ENCODE data around the gene YJU2. TPM values are rescaled to one million over a fixed set of nuclear protein-coding genes. Genes with fewer than 3 reads are reported as not detected.
"Not testable (repeated sequence)": the region's sequence is repeated elsewhere in the genome, so short reads cannot be mapped to it uniquely, and the experiment has no call there.

YJU2 gene
- total RNA-seq = 8.3 TPM
- long read RNA-seq, partial matches to known transcripts = 1 of 6 reads
- long read RNA-seq, other reads (novel, unspliced or antisense) = 1 of 6 reads

DNA sequence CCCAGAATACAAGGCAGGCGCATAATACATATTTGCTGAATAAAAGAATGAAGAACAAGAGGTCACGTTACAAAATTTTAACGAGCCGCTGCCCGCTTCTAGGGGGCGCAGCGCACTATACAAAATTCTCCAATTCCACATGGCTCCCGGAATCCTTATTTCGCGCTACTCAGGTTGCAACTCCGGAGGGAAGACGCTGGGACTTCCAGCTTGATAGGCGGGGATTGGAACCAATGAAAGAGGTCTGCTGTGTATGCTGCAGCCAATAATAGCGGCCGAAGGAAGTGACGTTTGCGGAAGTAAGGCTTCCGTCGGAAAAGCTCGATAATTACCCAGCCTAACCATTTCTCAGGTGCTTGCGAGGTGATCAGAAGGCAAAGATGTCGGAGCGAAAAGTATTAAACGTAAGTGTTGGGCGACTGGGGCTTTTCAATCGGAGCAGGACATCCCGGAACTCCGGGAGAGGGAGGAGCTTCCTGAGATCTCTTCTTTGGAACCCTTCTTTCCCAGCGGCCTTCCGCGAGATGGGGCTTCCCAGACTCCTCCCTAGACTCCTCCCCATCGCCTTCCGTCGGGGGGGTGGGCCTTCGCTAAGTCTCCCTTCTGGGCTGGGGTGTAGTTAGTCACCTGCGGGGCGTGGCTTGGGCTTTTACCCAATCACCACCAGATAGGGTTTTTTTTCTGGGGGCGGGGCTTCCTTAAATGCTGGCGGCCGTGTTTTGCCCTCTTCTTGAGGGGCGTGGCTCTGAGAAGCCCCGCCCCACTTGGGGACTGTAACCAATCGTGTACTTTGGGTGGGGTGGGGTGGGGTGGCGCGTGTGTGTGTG lies at the start of gene YJU2:
YJU2 (plus strand) TSS at position 314 of the 827 bp plus-strand sequence; CDS start at position 381, 67 bp downstream.
- ATAC-seq (peak; percentile 98), DNase-seq (peak; percentile 98)
- intact Hi-C loops (cut with micrococcal nuclease) = no loop called here

DNA sequence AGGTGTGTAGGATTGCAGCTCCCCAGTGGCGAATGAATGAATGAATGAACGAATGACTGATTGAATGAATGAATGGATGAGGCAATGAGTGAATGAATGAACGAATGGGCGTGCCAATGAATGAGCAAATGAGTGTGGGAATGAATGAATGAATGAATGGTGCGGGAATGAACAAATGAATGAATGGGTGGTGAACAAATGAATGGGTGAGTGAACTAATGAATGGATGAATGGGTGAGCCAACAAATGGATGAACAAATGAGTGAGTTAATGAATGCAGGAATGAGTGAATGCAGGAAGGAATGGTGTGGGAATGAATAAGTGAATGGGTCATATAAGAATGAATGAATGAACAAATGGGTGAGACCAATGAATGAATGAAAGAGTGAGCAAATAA lies 49.7 kb upstream of the YJU2 start:
- DNase-seq = no peak
- ATAC-seq = no peak
- intact Hi-C loops (cut with micrococcal nuclease) = no loop called here

DNA sequence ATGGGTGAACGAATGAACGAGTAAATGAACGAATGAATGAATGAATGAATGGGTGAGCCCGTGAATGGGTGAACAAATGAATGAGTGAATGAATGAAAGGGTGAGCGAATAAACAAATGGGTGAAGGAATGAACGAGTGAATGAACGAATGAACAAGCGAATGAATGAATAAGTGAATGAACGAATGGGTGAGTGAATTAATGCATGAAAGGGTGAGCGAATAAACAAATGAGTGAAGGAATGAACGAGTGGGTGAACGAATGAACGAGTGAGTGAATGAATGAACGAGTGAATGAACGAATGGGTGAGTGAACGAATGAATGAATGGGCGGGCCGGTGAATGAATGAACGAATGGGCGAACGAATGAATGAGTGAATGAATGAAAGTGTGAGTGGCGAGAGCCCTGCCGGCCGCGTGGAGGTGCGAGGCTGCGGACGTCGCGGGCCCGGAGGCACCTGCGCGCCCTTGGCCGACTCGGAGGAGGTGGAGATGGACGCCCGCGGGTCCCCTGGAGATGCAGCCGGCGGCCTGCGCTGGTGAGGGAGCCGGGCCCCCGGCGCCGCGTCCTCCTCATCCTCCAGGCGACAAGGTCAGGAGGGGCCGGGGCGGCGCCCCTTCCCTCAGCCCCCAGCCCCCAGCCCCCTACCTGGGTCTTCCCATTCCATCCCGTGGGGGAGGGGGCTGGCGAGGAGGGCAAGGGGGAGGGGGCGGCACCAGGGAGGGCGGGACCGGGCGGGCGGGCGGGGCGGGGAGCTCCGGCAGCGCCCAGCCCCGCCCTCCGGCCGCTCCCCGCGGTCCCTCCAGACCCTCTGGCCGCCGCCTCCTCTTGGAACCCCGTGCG lies 49.0 kb upstream of the YJU2 start:
- no peak for DNase-seq
- intact Hi-C loops (cut with micrococcal nuclease) = no loop called here
- no peak for ATAC-seq

DNA sequence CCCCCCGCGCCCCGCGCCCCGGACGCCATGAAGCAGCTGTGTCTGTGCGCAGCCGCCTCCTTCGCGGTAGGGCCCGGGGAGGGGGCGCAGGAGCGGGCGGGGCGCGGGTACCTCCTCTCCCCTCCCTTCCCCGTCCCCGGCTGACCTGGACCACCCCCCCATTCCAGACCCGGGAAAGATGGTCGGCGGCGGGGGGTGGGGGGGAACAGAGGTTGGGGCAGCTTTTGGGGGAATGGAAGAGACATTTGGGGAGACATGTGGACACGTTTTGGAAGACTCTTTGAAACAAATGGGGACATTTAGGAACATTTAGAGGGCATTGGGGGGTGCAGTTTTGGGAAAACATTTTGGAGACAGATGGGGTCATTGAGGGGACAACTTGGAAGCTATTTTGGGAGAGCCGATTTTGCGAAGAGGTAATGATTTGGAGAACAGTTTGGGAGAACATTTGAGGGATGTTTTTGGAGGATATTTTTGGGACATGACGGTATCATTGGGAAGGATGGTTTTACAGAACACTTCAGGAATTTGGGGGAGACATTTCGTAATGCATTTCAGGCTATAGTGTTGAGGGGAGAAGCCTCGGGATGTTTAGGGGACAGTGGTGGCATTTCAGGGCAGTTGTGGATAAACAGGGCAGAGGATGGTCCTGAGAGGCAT lies 48.3 kb upstream of the YJU2 start:
- intact Hi-C loops (cut with micrococcal nuclease) = no loop called here
- DNase-seq (no peak), ATAC-seq (no peak)

DNA sequence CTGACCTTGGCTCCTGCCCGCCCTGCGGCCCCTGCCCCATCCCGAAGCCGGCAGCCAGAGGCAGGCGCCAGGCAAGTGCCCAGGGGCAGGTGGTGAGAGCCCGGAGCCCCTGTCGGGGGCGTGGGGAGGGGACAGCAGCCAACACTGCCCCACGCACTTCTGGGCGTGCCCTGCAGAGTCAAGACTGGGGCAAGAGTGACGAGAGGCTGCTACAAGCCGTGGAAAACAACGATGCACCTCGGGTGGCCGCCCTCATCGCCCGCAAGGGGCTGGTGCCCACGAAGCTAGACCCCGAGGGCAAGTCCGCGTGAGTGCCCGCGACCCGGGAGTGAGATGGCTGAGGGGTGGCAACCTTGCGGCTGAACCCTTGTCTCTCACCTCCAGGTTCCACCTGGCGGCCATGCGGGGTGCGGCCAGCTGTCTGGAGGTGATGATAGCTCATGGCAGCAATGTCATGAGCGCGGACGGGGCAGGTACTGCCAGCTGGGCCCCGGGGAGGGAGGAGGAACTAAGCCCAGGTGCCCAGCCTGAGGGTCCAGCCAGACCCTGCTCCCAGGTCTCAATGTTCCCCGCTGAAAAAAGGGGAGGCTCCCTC lies 47.1 kb upstream of the YJU2 start:
- ATAC-seq (no peak), DNase-seq (no peak)
- intact Hi-C loops (cut with micrococcal nuclease) = no loop called here

DNA sequence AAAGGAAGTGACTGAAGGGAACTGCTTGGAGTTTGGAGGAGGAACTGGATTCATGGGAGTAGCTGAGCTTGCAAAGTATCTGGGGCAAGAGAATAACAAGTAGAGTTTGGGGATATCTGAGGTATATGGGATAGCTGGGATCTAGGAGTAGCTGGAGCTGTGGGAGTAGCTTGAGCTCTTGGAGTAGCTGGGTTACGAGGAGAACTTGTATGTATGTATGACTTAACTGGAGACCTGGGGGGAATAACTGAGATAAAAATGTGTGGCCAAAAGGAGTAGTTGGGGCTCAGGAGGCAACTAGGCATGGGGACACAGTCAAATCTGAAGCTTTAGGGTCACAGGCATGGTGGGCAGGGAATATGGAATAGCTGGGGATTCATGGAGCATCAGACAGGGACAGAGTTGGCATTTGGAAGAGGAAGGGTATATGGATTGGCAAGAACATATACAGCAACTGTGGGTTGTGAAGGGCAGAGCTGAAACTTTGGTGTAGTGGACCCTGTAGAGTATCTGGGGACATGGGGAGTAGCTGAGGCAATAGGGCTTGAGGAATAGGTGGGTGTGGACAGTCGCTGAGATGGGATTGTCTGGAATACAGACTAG lies 45.8 kb upstream of the YJU2 start:
- intact Hi-C loops (cut with micrococcal nuclease) = no loop called here
- DNase-seq = no peak
- no peak for ATAC-seq

DNA sequence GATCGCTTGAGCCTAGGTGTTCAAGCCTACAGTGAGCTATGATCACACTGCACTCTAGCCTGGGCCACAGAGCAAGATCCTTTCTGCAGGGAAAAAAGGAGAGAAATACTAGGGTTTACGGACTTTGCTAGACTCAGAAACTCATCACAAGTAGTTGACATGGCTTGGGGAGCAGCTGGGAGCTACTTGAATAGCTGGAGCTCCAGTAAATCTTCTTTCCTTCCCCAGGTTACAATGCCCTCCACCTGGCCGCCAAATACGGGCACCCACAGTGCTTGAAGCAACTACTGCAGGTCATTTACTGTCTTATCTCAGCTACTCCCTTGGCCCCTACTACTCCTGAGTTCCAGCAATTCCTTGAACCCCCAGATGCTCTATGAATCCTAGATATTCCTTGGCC lies 45.1 kb upstream of the YJU2 start:
- intact Hi-C loops (cut with micrococcal nuclease) = no loop called here
- no peak for DNase-seq
- ATAC-seq = no peak

DNA sequence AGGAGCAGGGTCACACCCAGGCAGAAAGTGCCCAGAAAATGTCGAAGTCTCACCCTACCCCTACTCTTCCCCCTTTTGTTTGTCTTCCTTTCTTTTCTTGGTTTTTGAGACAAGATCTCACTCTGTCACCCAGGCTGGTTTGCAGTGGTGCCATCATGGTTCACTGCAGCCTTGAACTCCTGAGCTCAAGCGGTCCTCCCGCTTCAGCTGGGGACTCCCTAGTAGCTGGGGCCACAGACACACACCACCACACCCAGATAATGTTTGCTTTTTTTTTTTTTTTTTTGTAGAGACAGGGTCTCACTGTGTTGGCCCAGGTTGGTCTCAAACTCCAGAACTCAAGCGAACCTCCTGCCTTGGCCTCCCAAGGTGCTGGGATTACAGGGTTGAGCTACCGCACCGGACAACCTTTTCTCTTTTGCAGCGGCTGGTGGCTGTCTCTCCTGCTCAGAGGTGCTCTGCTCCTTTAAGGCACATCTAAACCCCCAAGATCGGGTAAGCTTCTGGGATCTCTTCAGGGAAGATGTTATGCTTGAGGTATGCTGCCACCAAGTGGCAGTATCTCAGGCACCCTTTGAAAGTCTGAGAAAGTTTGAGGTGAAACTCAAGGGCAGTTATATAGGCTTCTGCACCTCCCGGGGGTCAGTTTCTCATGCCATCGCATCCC lies 39.9 kb upstream of the YJU2 start:
- ATAC-seq (no peak), DNase-seq (no peak)
- intact Hi-C loops (cut with micrococcal nuclease) = no loop called here

DNA sequence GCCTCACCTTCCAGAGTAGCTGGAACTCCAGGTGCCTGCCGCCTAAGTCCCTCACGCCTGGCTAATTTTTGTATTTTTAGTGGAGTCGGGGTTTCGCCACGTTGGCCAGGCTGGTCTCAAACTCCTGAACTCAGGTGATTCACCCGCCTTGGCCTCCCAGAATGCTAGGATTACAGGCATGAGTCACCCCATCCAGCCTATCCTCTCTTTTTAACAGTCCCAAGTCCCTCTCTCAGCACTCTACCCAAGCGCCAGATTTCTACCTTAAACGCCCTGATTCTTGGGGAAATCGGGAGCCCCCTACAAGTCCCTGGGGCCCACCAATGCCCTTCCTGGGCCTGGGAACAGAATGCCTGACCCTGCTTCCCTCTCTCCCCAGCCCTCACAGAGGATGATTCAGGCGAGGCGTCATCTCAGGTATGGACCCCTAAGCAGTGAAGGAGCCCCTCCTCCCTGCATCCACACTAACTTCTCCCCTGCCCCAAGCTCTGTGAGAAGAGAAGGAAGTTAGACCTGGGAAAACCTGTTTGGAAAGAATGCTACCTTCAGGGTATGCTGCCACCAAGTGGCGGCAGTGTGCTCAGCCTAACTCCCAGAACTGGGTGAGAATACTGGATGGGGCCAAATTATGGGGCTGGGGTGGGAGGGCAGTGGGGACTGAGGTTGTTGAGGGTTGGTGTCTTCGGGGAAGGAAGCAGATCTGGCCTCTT lies 38.3 kb upstream of the YJU2 start:
- intact Hi-C loops (cut with micrococcal nuclease) = no loop called here
- ATAC-seq (no peak), DNase-seq (no peak)

DNA sequence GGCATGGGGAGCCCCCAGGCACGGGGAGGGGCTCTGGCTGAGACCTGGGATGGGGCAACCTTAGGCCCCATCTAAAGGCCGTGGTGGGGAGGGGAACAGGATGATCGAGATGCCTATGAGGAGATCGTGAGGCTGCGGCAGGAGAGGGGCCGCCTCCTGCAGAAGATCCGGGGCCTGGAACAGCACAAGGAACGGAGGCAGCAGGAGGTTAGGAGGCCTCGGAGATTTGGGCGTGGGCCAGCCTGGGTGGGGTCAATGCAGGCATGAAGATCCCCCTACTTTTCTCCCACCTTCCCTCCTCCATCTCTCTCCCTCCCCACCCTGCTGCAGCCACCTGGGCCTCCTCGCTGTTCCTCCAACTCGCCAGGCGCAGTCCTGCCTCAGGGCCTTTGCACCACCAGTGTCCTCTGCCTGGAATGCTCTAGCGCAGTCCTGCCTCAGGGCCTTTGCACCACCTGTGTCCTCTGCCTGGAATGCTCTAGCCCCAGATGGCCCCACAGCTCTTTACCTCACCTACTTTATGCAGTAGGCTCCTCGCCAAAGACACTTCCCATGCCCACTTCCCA lies 36.6 kb upstream of the YJU2 start:
- intact Hi-C loops (cut with micrococcal nuclease) = no loop called here
- ATAC-seq (no peak), DNase-seq (no peak)

DNA sequence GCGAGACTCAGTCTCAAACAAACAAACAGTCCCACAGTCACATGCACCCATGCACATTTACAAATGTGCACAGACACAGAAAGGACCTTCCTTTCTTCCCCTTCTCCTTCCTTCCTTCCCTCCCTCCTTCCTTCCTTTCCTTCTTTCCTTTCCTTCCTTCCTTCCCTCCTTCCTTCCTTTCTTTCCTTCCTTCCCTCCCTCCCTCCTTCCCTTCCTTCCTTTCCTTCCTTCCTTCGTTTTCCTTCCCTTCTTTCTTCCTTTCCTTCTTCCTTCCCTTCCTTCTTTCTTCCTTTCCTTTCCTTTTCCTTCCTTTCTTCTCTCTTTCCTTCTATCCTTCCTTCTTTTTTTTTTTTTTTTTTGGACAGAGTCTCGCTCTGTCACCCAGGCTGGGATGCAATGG lies 33.8 kb upstream of the YJU2 start:
- no peak for ATAC-seq
- intact Hi-C loops (cut with micrococcal nuclease) = no loop called here
- no peak for DNase-seq

DNA sequence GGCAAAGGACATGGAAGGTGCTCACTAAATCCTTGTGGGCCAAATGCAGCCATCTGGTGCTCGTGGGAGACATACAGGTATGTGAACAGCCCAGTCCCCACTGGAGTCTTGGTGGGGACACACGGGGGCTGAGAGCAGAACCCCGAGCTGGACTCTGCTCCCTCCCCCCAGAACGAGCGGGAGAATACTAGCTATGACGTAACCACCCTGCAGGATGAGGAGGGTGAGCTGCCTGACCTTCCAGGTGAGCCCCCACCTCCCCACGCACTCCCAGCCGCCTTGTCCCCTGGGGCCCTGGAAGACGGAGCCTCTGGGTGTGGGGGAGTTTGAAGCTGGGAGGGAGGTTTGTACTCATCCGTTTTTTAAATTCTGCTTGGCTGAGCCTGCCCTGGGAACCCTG lies 31.1 kb upstream of the YJU2 start:
- DNase-seq = no peak
- no peak for ATAC-seq
- intact Hi-C loops (cut with micrococcal nuclease) = no loop called here

DNA sequence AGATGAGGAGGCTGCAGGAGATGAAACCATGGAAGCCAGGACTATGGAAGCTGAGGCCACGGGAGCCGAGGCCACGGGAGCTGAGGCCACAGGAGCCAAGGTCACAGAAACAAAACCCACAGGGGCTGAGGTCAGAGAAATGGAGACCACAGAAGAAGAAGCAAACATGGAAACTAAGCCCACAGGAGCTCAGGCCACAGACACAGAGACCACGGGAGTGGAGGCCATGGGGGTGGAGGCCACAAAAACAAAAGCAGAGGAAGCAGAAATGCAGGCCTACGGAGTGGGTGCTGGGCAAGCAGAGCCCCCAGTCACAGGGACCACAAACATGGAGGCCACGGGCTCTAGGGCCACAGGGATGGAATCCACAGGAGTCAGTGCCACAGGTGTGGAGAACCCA lies 30.0 kb upstream of the YJU2 start:
- intact Hi-C loops (cut with micrococcal nuclease) = no loop called here
- ATAC-seq = no peak
- no peak for DNase-seq

DNA sequence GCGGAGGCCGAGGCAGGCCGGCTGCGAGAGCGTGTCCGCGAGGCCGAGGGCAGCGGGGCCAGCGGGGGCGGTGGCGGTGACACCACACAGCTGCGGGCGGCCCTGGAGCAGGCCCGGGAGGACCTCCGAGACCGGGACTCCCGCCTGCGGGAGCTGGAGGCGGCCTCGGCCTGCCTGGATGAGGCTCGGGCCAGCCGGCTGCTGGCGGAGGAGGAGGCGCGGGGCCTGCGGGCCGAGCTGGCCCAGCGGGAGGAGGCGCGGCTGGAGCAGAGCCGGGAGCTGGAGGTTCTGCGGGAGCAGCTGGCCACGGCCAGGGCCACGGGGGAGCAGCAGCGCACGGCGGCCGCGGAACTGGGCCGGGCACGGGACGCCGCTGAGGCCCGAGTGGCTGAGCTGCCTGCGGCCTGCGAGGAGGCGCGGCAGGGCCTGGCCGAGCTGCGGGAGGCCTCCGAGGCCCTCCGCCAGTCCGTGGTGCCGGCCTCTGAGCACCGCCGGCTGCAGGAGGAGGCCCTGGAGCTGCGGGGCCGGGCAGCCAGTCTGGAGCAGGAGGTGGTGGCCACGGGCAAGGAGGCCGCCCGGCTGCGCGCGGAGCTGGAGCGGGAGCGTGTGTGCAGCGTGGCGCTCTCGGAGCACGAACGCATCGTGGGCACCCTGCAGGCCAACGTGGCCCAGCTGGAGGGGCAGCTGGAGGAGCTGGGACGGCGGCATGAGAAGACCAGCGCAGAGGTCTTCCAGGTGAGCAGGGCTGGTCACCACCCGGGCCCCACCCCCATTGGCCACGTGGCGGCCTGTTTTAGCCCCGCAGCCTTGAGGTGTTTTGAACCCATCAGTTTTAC lies 29.2 kb upstream of the YJU2 start:
- DNase-seq = no peak
- no peak for ATAC-seq
- intact Hi-C loops (cut with micrococcal nuclease) = no loop called here

DNA sequence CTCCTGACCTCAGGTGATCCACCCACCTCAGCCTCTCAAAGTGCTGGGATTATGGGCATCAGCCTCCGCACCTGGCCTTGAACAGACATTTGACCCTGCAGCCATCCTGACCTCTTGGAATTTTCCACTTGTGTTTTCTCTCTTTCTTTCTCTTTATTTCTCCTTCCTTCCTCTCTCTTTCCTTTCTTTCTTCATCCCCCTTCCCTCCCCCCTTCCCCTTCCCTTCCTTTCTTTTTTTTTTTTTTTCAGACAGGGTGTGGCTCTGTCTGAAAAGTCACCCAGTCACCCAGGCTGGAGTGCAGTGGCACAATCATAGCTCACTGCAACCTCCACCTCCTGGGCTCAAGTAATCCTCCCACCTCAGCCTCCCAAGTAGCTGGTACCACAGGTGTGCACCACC lies 28.4 kb upstream of the YJU2 start:
- DNase-seq; intact Hi-C loops (cut with micrococcal nuclease); ATAC-seq: not testable (repeated sequence)

DNA sequence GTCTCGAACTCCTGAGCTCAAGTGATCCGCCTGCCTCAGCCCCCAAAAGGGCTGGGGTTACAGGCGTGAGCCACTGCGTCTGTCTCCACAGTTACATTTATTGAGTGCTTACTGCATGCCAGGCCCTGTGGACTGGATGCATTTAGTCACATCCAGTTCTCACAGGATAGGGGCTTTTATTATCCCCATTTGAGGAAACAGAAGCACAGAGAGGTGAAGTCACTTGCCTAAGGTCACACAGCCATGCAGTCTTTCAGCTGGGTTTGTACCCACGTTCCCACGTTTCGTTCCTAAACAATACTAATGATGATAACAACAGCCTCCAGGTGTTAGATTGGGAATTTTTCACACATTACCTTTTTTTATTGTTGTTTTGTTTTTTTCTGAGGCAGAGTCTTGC lies 26.7 kb upstream of the YJU2 start:
- intact Hi-C loops (cut with micrococcal nuclease) = no loop called here
- ATAC-seq (no peak), DNase-seq (no peak)

DNA sequence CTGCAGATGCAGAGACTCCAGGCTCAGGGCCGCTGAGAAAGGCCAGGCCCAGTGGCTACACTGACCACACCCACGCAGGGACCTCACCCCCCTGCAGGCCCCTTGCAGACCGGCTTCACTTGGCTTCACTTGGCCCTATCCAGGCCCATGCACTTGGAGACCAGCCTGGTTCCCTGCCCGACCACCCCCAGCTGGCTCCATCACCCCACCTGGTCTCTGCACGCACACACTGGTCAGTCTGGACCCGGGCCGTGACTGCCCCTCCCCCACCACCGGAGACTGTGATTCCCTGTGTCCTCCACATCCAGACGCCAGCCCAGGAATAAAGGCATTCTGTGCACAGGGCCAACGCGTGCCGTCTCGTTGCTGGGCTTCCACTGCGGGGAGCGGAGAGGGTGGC lies 22.4 kb upstream of the YJU2 start:
- intact Hi-C loops (cut with micrococcal nuclease) = no loop called here
- ATAC-seq (no peak), DNase-seq (no peak)
